ENCODE results near the gene LIMS2.
A peak's percentile ranks its signal among the peaks of the same experiment; 100 is the strongest.

LIMS2 gene

DNA sequence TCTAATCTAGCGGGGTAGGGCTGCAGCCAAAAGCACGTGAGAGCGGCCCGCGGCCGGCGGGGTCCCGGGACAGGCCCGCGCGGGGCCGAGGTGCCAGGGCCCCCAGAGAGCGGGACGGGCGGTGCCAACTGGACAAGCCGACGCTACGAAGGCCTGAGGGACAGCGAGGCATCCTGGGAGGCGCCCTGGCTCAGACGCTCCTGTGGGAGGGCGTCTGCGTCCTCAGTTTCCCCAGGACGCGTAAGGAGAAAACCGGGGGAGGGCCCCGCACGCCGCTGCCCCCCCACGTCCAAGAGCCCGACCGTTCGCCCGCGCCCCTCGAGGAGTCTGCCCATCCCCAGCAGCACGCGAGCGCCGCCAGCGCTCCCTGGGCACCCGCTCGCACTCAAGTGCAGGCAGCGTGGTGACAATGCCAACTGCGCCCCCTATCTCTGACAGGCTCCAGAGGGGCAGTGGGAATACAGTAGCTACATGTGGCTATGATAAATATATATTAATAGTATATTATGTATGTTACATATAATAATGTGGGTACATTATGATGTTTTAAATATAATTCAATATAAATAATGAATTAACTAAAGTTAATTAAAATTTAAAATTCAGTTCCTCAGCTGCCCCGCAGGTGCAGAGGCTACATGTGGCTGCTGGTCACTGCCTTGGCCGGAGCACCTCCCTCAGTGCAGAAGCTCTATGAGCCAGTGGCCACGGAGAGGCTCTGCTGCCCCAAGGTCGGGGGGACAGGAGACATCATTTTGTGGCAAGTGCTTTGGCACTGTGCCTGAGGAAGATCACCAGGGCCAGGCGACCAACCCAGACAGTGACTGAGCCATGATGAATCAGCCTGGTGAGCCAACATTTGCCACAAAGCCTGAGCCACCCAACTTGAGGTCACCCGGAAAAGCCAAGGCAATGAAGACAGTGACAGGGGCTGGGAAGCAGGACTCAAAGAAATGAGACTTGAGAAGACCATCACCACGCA lies 20.5 kb upstream of the LIMS2 start:
- H3K27ac ChIP-seq (replicated peaks; ENCODE audit: low read length) = no peak overlapping the region
- no peak overlapping the region for H2AFZ ChIP-seq (ENCODE audit: low read length)
- H4K8ac ChIP-seq (ENCODE audit: low read depth, low read length) = no peak overlapping the region
- peak overlapping the region; percentile 16 for H2BK15ac ChIP-seq (ENCODE audit: low read length)
- H3K18ac ChIP-seq (ENCODE audit: low read length) = peak overlapping the region; percentile 91
- peak overlapping the region; percentile 17 for H3K9ac ChIP-seq (ENCODE audit: low read depth, low read length, poor library complexity)
- peaks cover under 1 to 2% of the 10 kb centered on the region in 2 donors for H3K9me3 ChIP-seq (replicated peaks in 1 of 2; ENCODE audit: control insufficient read depth in 2 of 2, insufficient read depth in 1 of 2, low read depth in 1 of 2, low read length in 2 of 2)
- peak overlapping the region; percentile 73 for H3K23ac ChIP-seq (ENCODE audit: low read depth, low read length, poor library complexity)
- no peak for DNase-seq (ENCODE audit: low spot score)
- no peaks in the 10 kb centered on the region for H3K79me1 ChIP-seq (ENCODE audit: low read depth, low read length)
- H3K4me1 ChIP-seq (ENCODE audit: control insufficient read depth in 2 of 2, insufficient read depth in 1 of 2, low read depth in 1 of 2, low read length in 2 of 2) = peaks cover 6% of the 10 kb centered on the region in 2 donors
- H2BK5ac ChIP-seq (ENCODE audit: low read length) = no peak overlapping the region
- no peaks in the 10 kb centered on the region for H3K36me3 ChIP-seq (replicated peaks in 1 of 2; ENCODE audit: control insufficient read depth in 2 of 2, insufficient read depth in 2 of 2, low read length in 2 of 2)
- H3K4me2 ChIP-seq (ENCODE audit: insufficient read depth, low read length, poor library complexity, severe bottlenecking) = peak overlapping the region; percentile 89
- peak overlapping the region; percentile 93 for H2AK5ac ChIP-seq (ENCODE audit: low read depth, low read length)
- H2BK120ac ChIP-seq (ENCODE audit: low read depth, low read length) = no peak overlapping the region
- no CpG with 5 or more reads among the region's 52 CpGs for WGBS, 2 donors (ENCODE audit: extremely low coverage in 2 of 2, insufficient read length in 2 of 2, insufficient replicate concordance in 1 of 2)
- no peaks in the 10 kb centered on the region for H3K27me3 ChIP-seq (ENCODE audit: control insufficient read depth in 3 of 3, insufficient read depth in 3 of 3, low read depth in 1 of 3, low read length in 3 of 3)
- peak overlapping the region in 1 of 2 donors; percentile 72 for H3K4me3 ChIP-seq (ENCODE audit: low read length in 2 of 2)
- no peak overlapping the region for H3K4ac ChIP-seq (ENCODE audit: low read length)
- H3K14ac ChIP-seq (ENCODE audit: low read length) = peak overlapping the region; percentile 63
- H2BK12ac ChIP-seq (ENCODE audit: low read length) = peak overlapping the region; percentile 58
- H4K91ac ChIP-seq (ENCODE audit: low read depth, low read length, poor library complexity) = no peak overlapping the region

DNA sequence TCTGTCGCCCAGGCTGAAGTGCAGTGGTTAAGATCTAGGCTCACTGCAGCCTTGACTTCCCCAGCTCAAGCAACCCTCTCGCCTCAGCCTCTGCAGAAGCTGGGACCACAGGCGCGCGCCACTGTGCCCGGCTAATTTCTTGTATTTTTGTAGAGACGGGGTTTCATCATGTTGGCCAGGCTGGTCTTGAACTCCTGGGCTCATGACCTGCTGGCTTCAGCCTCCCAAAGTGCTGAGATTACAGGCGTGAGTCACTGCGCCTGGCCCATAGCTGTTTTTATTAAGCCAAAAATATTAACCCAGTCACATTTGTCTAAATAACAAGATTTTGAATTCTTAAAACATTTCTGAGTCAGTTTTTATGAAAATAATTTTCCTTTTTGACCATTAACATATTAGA lies 19.7 kb upstream of the LIMS2 start:
- no peaks in the 10 kb centered on the region for H3K27me3 ChIP-seq (ENCODE audit: control insufficient read depth in 3 of 3, insufficient read depth in 3 of 3, low read depth in 1 of 3, low read length in 3 of 3)
- H3K4me2 ChIP-seq (ENCODE audit: insufficient read depth, low read length, poor library complexity, severe bottlenecking) = no peak overlapping the region
- no peak overlapping the region for H2BK15ac ChIP-seq (ENCODE audit: low read length)
- H3K23ac ChIP-seq (ENCODE audit: low read depth, low read length, poor library complexity) = no peak overlapping the region
- H3K4ac ChIP-seq (ENCODE audit: low read length) = no peak overlapping the region
- H2BK120ac ChIP-seq (ENCODE audit: low read depth, low read length) = no peak overlapping the region
- peaks cover 0 to 1% of the 10 kb centered on the region in 2 donors for H3K4me1 ChIP-seq (ENCODE audit: control insufficient read depth in 2 of 2, insufficient read depth in 1 of 2, low read depth in 1 of 2, low read length in 2 of 2)
- no peak overlapping the region for H3K9ac ChIP-seq (ENCODE audit: low read depth, low read length, poor library complexity)
- H3K36me3 ChIP-seq (replicated peaks in 1 of 2; ENCODE audit: control insufficient read depth in 2 of 2, insufficient read depth in 2 of 2, low read length in 2 of 2) = no peaks in the 10 kb centered on the region
- H4K91ac ChIP-seq (ENCODE audit: low read depth, low read length, poor library complexity) = no peak overlapping the region
- H2AFZ ChIP-seq (ENCODE audit: low read length) = no peak overlapping the region
- no peak overlapping the region for H3K18ac ChIP-seq (ENCODE audit: low read length)
- H4K8ac ChIP-seq (ENCODE audit: low read depth, low read length) = no peak overlapping the region
- no peak overlapping the region for H2BK5ac ChIP-seq (ENCODE audit: low read length)
- WGBS, 2 donors (ENCODE audit: extremely low coverage in 2 of 2, insufficient read length in 2 of 2, insufficient replicate concordance in 1 of 2) = no CpG with 5 or more reads among the region's 9 CpGs
- peaks cover 8% of the 10 kb centered on the region in 2 donors for H3K9me3 ChIP-seq (replicated peaks in 1 of 2; ENCODE audit: control insufficient read depth in 2 of 2, insufficient read depth in 1 of 2, low read depth in 1 of 2, low read length in 2 of 2)
- DNase-seq (ENCODE audit: low spot score) = no peak
- no peak overlapping the region for H2BK12ac ChIP-seq (ENCODE audit: low read length)
- H3K79me1 ChIP-seq (ENCODE audit: low read depth, low read length) = no peaks in the 10 kb centered on the region
- H2AK5ac ChIP-seq (ENCODE audit: low read depth, low read length) = no peak overlapping the region
- no peak overlapping the region for H3K4me3 ChIP-seq (ENCODE audit: low read length in 2 of 2)
- no peak overlapping the region for H3K27ac ChIP-seq (replicated peaks; ENCODE audit: low read length)
- H3K14ac ChIP-seq (ENCODE audit: low read length) = no peak overlapping the region

DNA sequence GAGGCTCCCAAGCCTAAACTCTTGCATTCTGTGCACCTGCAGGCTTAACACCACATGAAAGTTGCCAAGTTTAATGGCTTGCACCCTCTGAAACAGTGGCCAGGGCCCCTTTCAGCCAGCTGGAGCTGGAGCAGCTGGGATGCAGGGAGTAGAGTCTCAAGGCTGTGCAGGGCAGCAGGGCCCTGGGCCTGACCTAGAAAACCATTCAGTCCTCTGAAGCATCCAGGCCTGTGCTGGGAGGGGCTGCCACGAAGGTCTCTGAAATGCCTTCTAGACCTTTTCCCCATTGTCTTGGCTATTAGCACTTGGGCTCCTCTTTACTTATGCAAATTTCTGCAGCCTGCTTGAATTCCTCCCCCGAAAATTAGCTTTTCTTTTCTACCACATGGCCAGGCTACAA lies 15.4 kb upstream of the LIMS2 start:
- WGBS, 2 donors (ENCODE audit: extremely low coverage in 2 of 2, insufficient read length in 2 of 2, insufficient replicate concordance in 1 of 2) = no CpG with 5 or more reads among the region's 2 CpGs
- Histone ChIP-seq H3K4me1 (ENCODE audit: control insufficient read depth in 2 of 2, insufficient read depth in 1 of 2, low read depth in 1 of 2, low read length in 2 of 2) (peaks cover 0 to 3% of the 10 kb centered on the region in 2 donors), H3K27me3 (ENCODE audit: control insufficient read depth in 3 of 3, insufficient read depth in 3 of 3, low read depth in 1 of 3, low read length in 3 of 3) (no peaks in the 10 kb centered on the region), H3K9me3 (replicated peaks in 1 of 2; ENCODE audit: control insufficient read depth in 2 of 2, insufficient read depth in 1 of 2, low read depth in 1 of 2, low read length in 2 of 2) (peaks cover 8 to 10% of the 10 kb centered on the region in 2 donors), H3K9ac (ENCODE audit: low read depth, low read length, poor library complexity) (no peak overlapping the region), H3K79me1 (ENCODE audit: low read depth, low read length) (no peaks in the 10 kb centered on the region), H2AK5ac (ENCODE audit: low read depth, low read length) (no peak overlapping the region), H2BK120ac (ENCODE audit: low read depth, low read length) (no peak overlapping the region), H3K18ac (ENCODE audit: low read length) (no peak overlapping the region), H4K91ac (ENCODE audit: low read depth, low read length, poor library complexity) (no peak overlapping the region), H2AFZ (ENCODE audit: low read length) (no peak overlapping the region), H4K8ac (ENCODE audit: low read depth, low read length) (no peak overlapping the region), H2BK5ac (ENCODE audit: low read length) (no peak overlapping the region), H3K4me3 (ENCODE audit: low read length in 2 of 2) (no peak overlapping the region), H3K4me2 (ENCODE audit: insufficient read depth, low read length, poor library complexity, severe bottlenecking) (no peak overlapping the region), H2BK12ac (ENCODE audit: low read length) (no peak overlapping the region), H3K23ac (ENCODE audit: low read depth, low read length, poor library complexity) (no peak overlapping the region), H3K14ac (ENCODE audit: low read length) (no peak overlapping the region), H2BK15ac (ENCODE audit: low read length) (no peak overlapping the region), H3K4ac (ENCODE audit: low read length) (no peak overlapping the region), H3K27ac (replicated peaks; ENCODE audit: low read length) (no peak overlapping the region), H3K36me3 (replicated peaks in 1 of 2; ENCODE audit: control insufficient read depth in 2 of 2, insufficient read depth in 2 of 2, low read length in 2 of 2) (no peaks in the 10 kb centered on the region)
- no peak for DNase-seq (ENCODE audit: low spot score)

DNA sequence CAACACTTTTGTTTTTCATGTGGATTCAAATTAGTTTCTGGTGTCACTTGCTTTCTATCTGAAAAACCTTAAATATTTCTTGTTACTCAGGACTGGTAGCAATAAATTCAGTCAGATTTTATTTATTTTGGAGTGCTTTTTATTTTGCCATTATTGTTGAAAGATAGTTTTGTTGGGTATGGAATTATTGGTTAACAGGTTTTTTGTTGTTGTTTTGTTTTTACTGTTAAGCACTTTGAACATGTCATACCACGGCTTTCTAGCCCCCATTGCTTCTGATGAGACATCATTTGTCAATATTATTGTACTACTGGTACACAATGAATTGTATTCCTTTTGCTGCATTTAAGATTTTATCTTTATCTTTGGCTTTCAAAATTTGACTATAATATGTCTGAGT lies 13.1 kb upstream of the LIMS2 start:
- Histone ChIP-seq H3K4ac (ENCODE audit: low read length) (no peak overlapping the region), H3K14ac (ENCODE audit: low read length) (no peak overlapping the region), H2BK120ac (ENCODE audit: low read depth, low read length) (no peak overlapping the region), H3K4me2 (ENCODE audit: insufficient read depth, low read length, poor library complexity, severe bottlenecking) (no peak overlapping the region), H3K79me1 (ENCODE audit: low read depth, low read length) (no peaks in the 10 kb centered on the region), H3K23ac (ENCODE audit: low read depth, low read length, poor library complexity) (no peak overlapping the region), H2BK12ac (ENCODE audit: low read length) (no peak overlapping the region), H2AFZ (ENCODE audit: low read length) (no peak overlapping the region), H3K27ac (replicated peaks; ENCODE audit: low read length) (no peak overlapping the region), H3K27me3 (ENCODE audit: control insufficient read depth in 3 of 3, insufficient read depth in 3 of 3, low read depth in 1 of 3, low read length in 3 of 3) (peaks cover 0 to 5% (median 0%) of the 10 kb centered on the region in 3 experiments), H3K36me3 (replicated peaks in 1 of 2; ENCODE audit: control insufficient read depth in 2 of 2, insufficient read depth in 2 of 2, low read length in 2 of 2) (no peaks in the 10 kb centered on the region), H3K9ac (ENCODE audit: low read depth, low read length, poor library complexity) (no peak overlapping the region), H2BK15ac (ENCODE audit: low read length) (no peak overlapping the region), H3K4me3 (ENCODE audit: low read length in 2 of 2) (no peak overlapping the region), H3K18ac (ENCODE audit: low read length) (no peak overlapping the region), H3K9me3 (replicated peaks in 1 of 2; ENCODE audit: control insufficient read depth in 2 of 2, insufficient read depth in 1 of 2, low read depth in 1 of 2, low read length in 2 of 2) (peaks cover 8 to 10% of the 10 kb centered on the region in 2 donors), H4K91ac (ENCODE audit: low read depth, low read length, poor library complexity) (no peak overlapping the region), H3K4me1 (ENCODE audit: control insufficient read depth in 2 of 2, insufficient read depth in 1 of 2, low read depth in 1 of 2, low read length in 2 of 2) (peaks cover 3 to 8% of the 10 kb centered on the region in 2 donors), H4K8ac (ENCODE audit: low read depth, low read length) (no peak overlapping the region), H2AK5ac (ENCODE audit: low read depth, low read length) (no peak overlapping the region), H2BK5ac (ENCODE audit: low read length) (no peak overlapping the region)
- no peak for DNase-seq (ENCODE audit: low spot score)
- WGBS, 2 donors (ENCODE audit: extremely low coverage in 2 of 2, insufficient read length in 2 of 2, insufficient replicate concordance in 1 of 2) = no CpG with 5 or more reads among the region's 1 CpG

Data from neuronal stem cell (in vitro differentiated cells).